Natural killer cell (primary cell): ENCODE data around the gene AGPAT3. TPM values are rescaled to one million over a fixed set of nuclear protein-coding genes. Genes with fewer than 3 reads are reported as not detected.

Experiments used
- ATAC-seq, 3 donors: fragments of 150-1000 bp in 2 of 3; fragments of 200-7000 bp in 1 of 3; cut with Tn5 transposase; 1 replicate in 1 of 3; 2 replicates in 2 of 3; pipeline ENCODE4 v1.10.0; 2021; ENCODE audit warnings: mild to moderate bottlenecking in 2 of 3, moderate library complexity in 2 of 3
- DNase-seq, 2 donors: peaks; one replicate each; pipeline versions ENCODE4 v3.0.0 to v3.0.0-alpha.2; 2013 to 2021; ENCODE audit warnings: mixed read lengths in 1 of 2
- H3K27ac ChIP-seq: one replicate; pipeline ENCODE4 v1.5.1; 2013; ENCODE audit warnings: mild to moderate bottlenecking, low read length
- H3K27me3 ChIP-seq: one replicate; pipeline ENCODE4 v1.6.1; 2013; ENCODE audit warnings: low read length; ENCODE audit not compliant: control insufficient read depth, insufficient read depth
- H3K36me3 ChIP-seq: one replicate; pipeline ENCODE4 v1.6.1; 2013; ENCODE audit warnings: low read length; ENCODE audit not compliant: control insufficient read depth, insufficient read depth
- H3K4me1 ChIP-seq: one replicate; pipeline ENCODE4 v1.6.1; 2013; ENCODE audit warnings: low read length; ENCODE audit not compliant: control insufficient read depth, insufficient read depth
- H3K4me3 ChIP-seq: one replicate; pipeline ENCODE4 v1.5.1; 2013; ENCODE audit warnings: low read length
- H3K9me3 ChIP-seq: one replicate; pipeline ENCODE4 v1.6.1; 2013; ENCODE audit warnings: low read length; ENCODE audit not compliant: control insufficient read depth, insufficient read depth
- H3K27ac Mint-ChIP-seq, 2 donors: one replicate each; pipeline ENCODE4 v1.8.0; 2022; ENCODE audit warnings: mild to moderate bottlenecking in 2 of 2, mixed read lengths in 2 of 2, moderate library complexity in 1 of 2
- H3K27me3 Mint-ChIP-seq, 2 donors: one replicate each; pipeline ENCODE4 v1.8.0; 2022; ENCODE audit warnings: low read depth in 2 of 2, mixed read lengths in 2 of 2
- H3K36me3 Mint-ChIP-seq: one replicate; pipeline ENCODE4 v1.8.0; 2022; ENCODE audit warnings: mixed read lengths
- H3K4me1 Mint-ChIP-seq, 2 donors: one replicate each; pipeline ENCODE4 v1.8.0; 2022; ENCODE audit warnings: mixed read lengths in 2 of 2
- H3K4me3 Mint-ChIP-seq: one replicate; pipeline ENCODE4 v1.8.0; 2022; ENCODE audit warnings: mild to moderate bottlenecking, moderate library complexity, mixed read lengths
- H3K9me3 Mint-ChIP-seq, 2 donors: one replicate each; pipeline ENCODE4 v1.8.0; 2022; ENCODE audit warnings: mixed read lengths in 2 of 2
- WGBS: methylation state at CpG from one replicate; pipeline ENCODE4 v1.1.7; 2013; ENCODE audit warnings: missing lambda C conversion rate; ENCODE audit not compliant: insufficient coverage; 5-methylcytosine and 5-hydroxymethylcytosine counted together
- intact Hi-C: fragments of 100-400 bp; cut with micrococcal nuclease; formaldehyde crosslinking; loops from one replicate; pipeline ENCODE4 v1.14.2; 2022
- total RNA-seq, 4 donors: library from RNA; stranded (reverse); fragments of 120-200 nt in 1 of 4; gene quantifications; one replicate each; pipeline versions ENCODE4 v1.2.3 to v1.2.4, GENCODE V29; 2013 to 2022
- TF ChIP-seq, protein P1 (sequence below): fragments of 200-600 bp; IDR thresholded peaks from one replicate; pipeline ENCODE4 v1.8.0; 2022; ENCODE audit warnings: antibody characterized with exemption

Gene AGPAT3
- total RNA-seq, 3 donors from 2014 or later (not counting 1 experiment from before 2014, with no cell fraction given): 39.5 to 45.7 (median 42.3) TPM

DNA sequence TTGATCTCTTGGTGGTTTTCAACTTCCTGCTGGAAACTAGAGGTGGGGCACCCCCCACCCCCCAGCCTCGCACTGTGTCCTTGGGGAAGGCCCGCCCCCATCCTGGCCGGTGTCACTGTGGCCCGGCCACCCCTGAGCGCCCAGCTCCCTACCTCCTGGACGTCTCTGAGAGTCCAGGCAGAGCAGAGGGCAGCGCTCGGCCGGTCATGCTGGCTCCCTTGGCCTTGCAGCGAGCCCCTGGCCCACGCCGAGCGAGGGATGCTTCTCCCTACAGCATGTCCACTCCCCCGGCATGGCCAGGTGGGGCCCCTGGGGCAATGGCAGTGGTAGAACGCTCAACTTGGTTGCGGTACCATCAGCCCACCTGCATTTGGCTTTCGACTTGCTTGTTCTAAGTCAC, 118.4 kb downstream of the AGPAT3 start:
- 94% methylated on average over 16 of the region's 17 CpGs for WGBS
- peaks cover 8% of the 10 kb centered on the region for H3K36me3 ChIP-seq
- H3K27me3 ChIP-seq: no peaks in the 10 kb centered on the region
- Mint-ChIP-seq H3K4me3 (no peak overlapping the region), H3K36me3 (no peaks in the 10 kb centered on the region), H3K4me1 (peaks cover 12% of the 10 kb centered on the region in 2 donors), H3K27ac (no peak overlapping the region), H3K9me3 (no peaks in the 10 kb centered on the region), H3K27me3 (peaks cover 0 to 2% of the 10 kb centered on the region in 2 donors)
- no peak for ATAC-seq
- TF ChIP-seq, protein P1, sequence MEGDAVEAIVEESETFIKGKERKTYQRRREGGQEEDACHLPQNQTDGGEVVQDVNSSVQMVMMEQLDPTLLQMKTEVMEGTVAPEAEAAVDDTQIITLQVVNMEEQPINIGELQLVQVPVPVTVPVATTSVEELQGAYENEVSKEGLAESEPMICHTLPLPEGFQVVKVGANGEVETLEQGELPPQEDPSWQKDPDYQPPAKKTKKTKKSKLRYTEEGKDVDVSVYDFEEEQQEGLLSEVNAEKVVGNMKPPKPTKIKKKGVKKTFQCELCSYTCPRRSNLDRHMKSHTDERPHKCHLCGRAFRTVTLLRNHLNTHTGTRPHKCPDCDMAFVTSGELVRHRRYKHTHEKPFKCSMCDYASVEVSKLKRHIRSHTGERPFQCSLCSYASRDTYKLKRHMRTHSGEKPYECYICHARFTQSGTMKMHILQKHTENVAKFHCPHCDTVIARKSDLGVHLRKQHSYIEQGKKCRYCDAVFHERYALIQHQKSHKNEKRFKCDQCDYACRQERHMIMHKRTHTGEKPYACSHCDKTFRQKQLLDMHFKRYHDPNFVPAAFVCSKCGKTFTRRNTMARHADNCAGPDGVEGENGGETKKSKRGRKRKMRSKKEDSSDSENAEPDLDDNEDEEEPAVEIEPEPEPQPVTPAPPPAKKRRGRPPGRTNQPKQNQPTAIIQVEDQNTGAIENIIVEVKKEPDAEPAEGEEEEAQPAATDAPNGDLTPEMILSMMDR: no peak
- H3K9me3 ChIP-seq: no peaks in the 10 kb centered on the region
- no peaks in the 10 kb centered on the region for H3K4me1 ChIP-seq
- intact Hi-C loops: no loop called here
- DNase-seq: no peak
- no peak overlapping the region for H3K27ac ChIP-seq
- no peak overlapping the region for H3K4me3 ChIP-seq

DNA sequence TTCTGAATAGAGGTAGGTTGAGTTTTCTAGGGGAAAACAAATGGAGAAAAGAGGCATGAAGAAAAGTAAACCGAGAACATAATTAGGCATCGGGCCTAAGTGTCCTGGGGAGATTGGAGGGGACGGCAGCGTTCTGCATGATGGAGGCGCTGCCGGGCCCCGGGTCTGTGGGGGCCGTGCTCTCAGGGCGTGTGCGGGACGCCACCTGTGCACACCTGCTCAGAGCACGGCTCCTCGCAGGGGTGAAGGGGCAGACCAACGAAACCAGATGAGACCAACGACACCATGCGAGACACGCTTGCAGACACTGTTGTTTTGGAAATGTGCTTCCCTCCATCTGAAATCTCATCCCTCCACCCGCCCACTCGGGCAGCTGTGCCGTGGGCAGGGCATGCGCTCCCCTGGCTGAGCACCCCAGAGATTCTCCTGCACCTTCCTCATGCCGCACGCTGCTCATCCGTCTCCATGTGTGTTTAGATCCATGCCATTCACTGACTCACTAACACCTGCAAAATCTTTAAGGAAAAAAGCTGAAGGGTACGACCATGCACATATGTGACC, 118.9 kb downstream of the AGPAT3 start:
- no peaks in the 10 kb centered on the region for H3K27me3 ChIP-seq
- ATAC-seq: no peak
- H3K4me1 ChIP-seq: no peaks in the 10 kb centered on the region
- no peak overlapping the region for H3K4me3 Mint-ChIP-seq
- DNase-seq: no peak
- H3K27me3 Mint-ChIP-seq: peaks cover 0 to 2% of the 10 kb centered on the region in 2 donors
- intact Hi-C loops: no loop called here
- peaks cover 4% of the 10 kb centered on the region for H3K36me3 ChIP-seq
- H3K36me3 Mint-ChIP-seq: no peaks in the 10 kb centered on the region
- TF ChIP-seq, protein P1: no peak
- H3K27ac ChIP-seq: no peak overlapping the region
- H3K4me1 Mint-ChIP-seq: peaks cover 9 to 11% of the 10 kb centered on the region in 2 donors
- 89% methylated on average over 24 of the region's 25 CpGs for WGBS
- no peaks in the 10 kb centered on the region for H3K9me3 ChIP-seq
- no peak overlapping the region for H3K27ac Mint-ChIP-seq
- H3K9me3 Mint-ChIP-seq: no peaks in the 10 kb centered on the region
- no peak overlapping the region for H3K4me3 ChIP-seq

DNA sequence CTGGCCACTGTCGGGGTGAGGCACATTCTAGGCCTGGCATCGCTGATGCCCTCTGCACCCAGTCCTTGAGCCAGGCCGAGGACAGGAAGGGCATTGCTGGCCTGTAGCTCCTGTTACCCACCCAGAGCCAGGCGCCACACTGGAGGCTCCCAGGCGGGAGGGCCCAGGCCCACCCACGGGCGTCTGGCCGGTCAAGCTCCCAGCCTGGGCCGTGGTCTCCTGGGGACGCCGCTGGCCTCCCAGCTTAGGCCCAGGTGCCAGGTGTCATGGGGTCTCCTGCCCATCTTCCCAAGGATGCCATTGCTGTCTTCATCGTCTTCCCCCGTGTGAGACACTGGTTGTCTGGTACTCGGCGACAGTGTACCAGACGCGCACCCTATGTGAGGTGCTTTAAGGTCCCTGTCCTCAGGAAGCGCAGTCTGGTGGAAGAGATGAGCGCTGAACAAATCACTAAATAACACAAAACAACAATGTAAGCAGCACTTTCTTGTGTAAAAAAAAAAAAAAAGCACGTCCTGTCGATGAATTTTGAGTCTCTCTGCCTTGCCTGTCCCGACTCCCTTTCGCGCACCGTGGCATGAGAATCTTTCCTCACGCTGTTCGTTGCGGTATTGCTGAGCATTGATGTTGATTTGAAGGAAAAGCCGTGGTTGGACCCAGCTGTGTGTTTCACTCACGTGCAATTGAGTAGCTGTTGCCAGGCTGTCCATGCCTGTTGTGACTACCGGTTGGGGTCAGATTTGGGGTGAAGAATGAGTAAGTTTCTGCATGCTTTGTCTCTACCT, 120.1 kb downstream of the AGPAT3 start:
- Mint-ChIP-seq H3K4me1 (peaks cover 9 to 11% of the 10 kb centered on the region in 2 donors), H3K36me3 (no peaks in the 10 kb centered on the region), H3K27ac (no peak overlapping the region), H3K27me3 (peaks cover 0 to 2% of the 10 kb centered on the region in 2 donors), H3K9me3 (no peaks in the 10 kb centered on the region), H3K4me3 (no peak overlapping the region)
- Histone ChIP-seq H3K27me3 (no peaks in the 10 kb centered on the region), H3K36me3 (peaks cover 4% of the 10 kb centered on the region), H3K9me3 (no peaks in the 10 kb centered on the region), H3K4me3 (no peak overlapping the region), H3K27ac (no peak overlapping the region), H3K4me1 (no peaks in the 10 kb centered on the region)
- TF ChIP-seq, protein P1: no peak
- DNase-seq (peak in 1 of 2 donors; percentile 21), ATAC-seq (no peak)
- intact Hi-C loops: no loop called here
- 91% methylated on average over 30 of the region's 31 CpGs for WGBS
